Cerebellar nuclear complex (tissue), 1 donor: Measurements from ENCODE around the gene SERPINF2.
"Not testable (repeated sequence)": the region's sequence is repeated elsewhere in the genome, so short reads cannot be mapped to it uniquely, and the experiment has no call there.

Experiments used
- DNase-seq, 2 experiments: peaks; one replicate each; lab custom pipeline; 2025; lab: John Stamatoyannopoulos, UW

Gene SERPINF2

GRCh38 chr17:1789936-1790335 is 47.3 kb downstream of the SERPINF2 start:
- no peak for DNase-seq

GRCh38 chr17:1792495-1793446 is 50.1 kb downstream of the SERPINF2 start:
- DNase-seq: no peak

- DNase-seq: no peak
Measured at GRCh38 chr17:1793447-1793806, 50.8 kb downstream of the SERPINF2 start.

- DNase-seq: peak; percentile 11 to 20
Measured at GRCh38 chr17:1796800-1797199, 54.1 kb downstream of the SERPINF2 start.

GRCh38 chr17:1797323-1797722 is 54.7 kb downstream of the SERPINF2 start:
- no peak for DNase-seq

- DNase-seq: not testable (repeated sequence)
Measured at GRCh38 chr17:1797846-1798245, 55.2 kb downstream of the SERPINF2 start.

GRCh38 chr17:1800240-1800639 is 57.6 kb downstream of the SERPINF2 start:
- DNase-seq: no peak

- no peak for DNase-seq
Measured at GRCh38 chr17:1800712-1801111, 58.0 kb downstream of the SERPINF2 start.

- DNase-seq: no peak
Measured at GRCh38 chr17:1802429-1802828, 59.8 kb downstream of the SERPINF2 start.

- no peak for DNase-seq
Measured at GRCh38 chr17:1803280-1803679, 60.6 kb downstream of the SERPINF2 start.
